K562 (cell line): ENCODE measurements around the gene SEC14L5. TPM values are rescaled to one million over a fixed set of nuclear protein-coding genes. Genes with fewer than 3 reads are reported as not detected.

ENCODE experiments used
- ATAC-seq: fragments of 200-7000 bp; cut with Tn5 transposase; 3 replicates; pipeline ENCODE4 v1.9.1; 2020; ENCODE audit warnings: moderate library complexity
- BruUV-seq: library from RNA; stranded (reverse); fragments of 400-500 nt; replicated peaks from 2 replicates; lab custom pipeline; 2021; lab: Mats Ljungman, UMichigan
- CTCF ChIA-PET: fragments of 300-600 bp; formaldehyde crosslinking; extraction: SDS; loops from one replicate; lab custom pipeline; 2021; ENCODE audit warnings: low intra/inter-chr PET ratio; lab: Yijun Ruan, JAX
- POLR2A ChIA-PET: fragments of 300-600, 350-650 bp; sonication (Branson Sonifier 250); formaldehyde crosslinking; extraction: SDS; loops from one replicate; lab custom pipeline; 2021; ENCODE audit warnings: antibody characterized with exemption, inconsistent platforms; lab: Yijun Ruan, JAX
- DNase-seq, 4 experiments: peaks; one replicate each; pipeline versions ENCODE4 v3.0.0 to v3.0.0-alpha.2; 2011 to 2018; ENCODE audit warnings: low spot score in 3 of 4, mixed read lengths in 3 of 4; ENCODE audit errors: extremely low read depth in 1 of 4
- FAIRE-seq: peaks from 2 replicates; lab custom pipeline; 2011; peaks lifted over from hg19 to GRCh38; lab: Jason Lieb, UNC
- H2AFZ ChIP-seq: 2 replicates; pipeline ENCODE4 v1.6.0; 2011; ENCODE audit warnings: low read depth, low read length, control low read depth, inconsistent platforms
- H3K27ac ChIP-seq: fragments of 200-600 bp; 3 replicates; pipeline ENCODE4 v1.8.0; 2011; ENCODE audit warnings: low read depth, mild to moderate bottlenecking, control low read depth, inconsistent platforms, low read length, moderate library complexity, mixed read lengths; ENCODE audit errors: extremely low read depth
- H3K27me3 ChIP-seq, 2 experiments: fragments of 300-600 bp in 1 of 2; 2 replicates in 1 of 2; 3 replicates in 1 of 2; pipeline versions ENCODE4 v1.6.0 to v1.8.0; 2011; ENCODE audit warnings: inconsistent platforms in 2 of 2, low read length in 2 of 2, mild to moderate bottlenecking in 1 of 2, mixed read lengths in 1 of 2, moderate library complexity in 1 of 2; ENCODE audit not compliant: control insufficient read depth in 2 of 2, insufficient read depth in 2 of 2
- H3K36me3 ChIP-seq: fragments of 300-600 bp; 3 replicates; pipeline ENCODE4 v1.8.0; 2011; ENCODE audit warnings: mild to moderate bottlenecking, low read length, inconsistent platforms; ENCODE audit not compliant: control insufficient read depth, insufficient read depth
- H3K4me1 ChIP-seq, 2 experiments: fragments of 200-600 bp in 1 of 2; replicated peaks in 1 of 2; 2 replicates in 1 of 2; 3 replicates in 1 of 2; pipeline versions ENCODE4 v1.5.1 to v1.8.0; 2011; ENCODE audit warnings: inconsistent platforms in 2 of 2, low read length in 2 of 2, mild to moderate bottlenecking in 1 of 2, mixed read lengths in 1 of 2, moderate library complexity in 1 of 2; ENCODE audit not compliant: control insufficient read depth in 2 of 2, insufficient read depth in 2 of 2
- H3K4me2 ChIP-seq: 2 replicates; pipeline ENCODE4 v1.6.1; 2011; ENCODE audit warnings: low read length, control low read depth, inconsistent platforms, mixed read lengths; ENCODE audit not compliant: insufficient read depth
- H3K4me3 ChIP-seq: fragments of 200-600 bp; sonication (generic), shearing (Covaris generic); 2 replicates; pipeline ENCODE4 v1.5.1; 2016; ENCODE audit warnings: control low read depth, inconsistent platforms
- H3K79me2 ChIP-seq: fragments of 200-600 bp; 3 replicates; pipeline ENCODE4 v1.8.0; 2011; ENCODE audit warnings: low read length, inconsistent platforms; ENCODE audit not compliant: control insufficient read depth, insufficient read depth
- H3K9ac ChIP-seq, 2 experiments: 2 replicates each; pipeline versions ENCODE4 v1.6.0 to v1.6.1; 2011; ENCODE audit warnings: low read depth in 2 of 2, low read length in 2 of 2, control low read depth in 1 of 2, inconsistent platforms in 1 of 2, mild to moderate bottlenecking in 1 of 2, mixed read lengths in 1 of 2; ENCODE audit not compliant: insufficient read depth in 1 of 2
- H3K9me1 ChIP-seq: one replicate; pipeline ENCODE4 v1.6.0; 2011; ENCODE audit warnings: inconsistent platforms, mild to moderate bottlenecking, low read length, moderate library complexity; ENCODE audit not compliant: control insufficient read depth, insufficient read depth
- H3K9me3 ChIP-seq: replicated peaks from 2 replicates; pipeline ENCODE4 v1.5.1; 2011; ENCODE audit warnings: low read depth, low read length, inconsistent platforms; ENCODE audit not compliant: control insufficient read depth, insufficient read depth
- H4K20me1 ChIP-seq: replicated peaks from 2 replicates; pipeline ENCODE4 v1.6.1; 2011; ENCODE audit warnings: low read length, inconsistent platforms, mixed read lengths; ENCODE audit not compliant: control insufficient read depth, insufficient read depth
- CHD2 ChIP-seq: IDR thresholded peaks from 2 replicates; pipeline ENCODE4 v1.6.1; 2011; ENCODE audit warnings: low read depth, low read length
- FOXA1 ChIP-seq: fragments of 450-650 bp; IDR thresholded peaks from 2 replicates; pipeline ENCODE4 v1.6.1; 2016; ENCODE audit warnings: mild to moderate bottlenecking, borderline replicate concordance
- HMG20B ChIP-seq: fragments of 250-450 bp; sonication (Bioruptor Pico); IDR thresholded peaks from 2 replicates; pipeline ENCODE4 v1.5.0; 2021; ENCODE audit warnings: mild to moderate bottlenecking
- NFXL1 ChIP-seq: fragments of 450-650 bp; formaldehyde crosslinking; IDR thresholded peaks from 2 replicates; pipeline ENCODE4 v1.4.0; 2021; ENCODE audit warnings: mild to moderate bottlenecking
- STAT5A ChIP-seq: IDR thresholded peaks from 2 replicates; pipeline ENCODE4 v1.6.1; 2012; ENCODE audit warnings: low read length, inconsistent platforms, borderline replicate concordance
- ZNF143 ChIP-seq: sonication (generic); formaldehyde crosslinking; IDR thresholded peaks from 2 replicates; pipeline ENCODE4 v1.9.0; 2022; ENCODE audit warnings: mild to moderate bottlenecking, missing genetic modification reagents
- WGBS: fragments of 100-300 bp; shearing (Covaris generic); methylation state at CpG from one replicate; pipeline ENCODE4 v1.1.6; 2016; ENCODE audit warnings: low coverage, mixed read lengths; ENCODE audit not compliant: insufficient coverage; ENCODE audit errors: missing lambda C conversion rate; 5-methylcytosine and 5-hydroxymethylcytosine counted together
- in situ Hi-C: fragments of 300-500 bp; cut with MboI; formaldehyde crosslinking; loops from 4 replicates; pipeline ENCODE4 v1.15.0; 2018; ENCODE audit warnings: inconsistent platforms, mixed read lengths
- intact Hi-C: fragments of 100-400 bp; cut with micrococcal nuclease; formaldehyde crosslinking; loops from 2 replicates; pipeline ENCODE4 v1.14.2; 2022
- polyA plus RNA-seq, 8 experiments: library from polyadenylated mRNA; depleted of rRNA in 4 of 8; stranded (reverse) in 5 of 8; unstranded in 3 of 8; fragments of >200 nt; fragmentation: Nextera tagmentation in 2 of 8; fragmentation: Illumina TruSeq in 1 of 8; extraction: Ambion mirVana in 2 of 8; extraction: Trizol in 1 of 8; gene quantifications; 2 replicates each; pipeline versions ENCODE4 v1.2.1 to v1.2.3, GENCODE V29; 2011 to 2014; ENCODE audit warnings: inconsistent platforms in 1 of 8, missing spikeins in 1 of 8
- total RNA-seq, 7 experiments: library from RNA; depleted of rRNA in 6 of 7; stranded (reverse); fragments of >200 nt in 6 of 7; fragmentation: Illumina TruSeq in 2 of 7; extraction: Trizol in 2 of 7; gene quantifications; 2 replicates each; pipeline versions ENCODE4 v1.2.1 to v1.2.3, GENCODE V29; 2011 to 2021; ENCODE audit warnings: low replicate concordance in 1 of 7
- TF ChIP-seq, protein P1 (sequence below): sonication (generic); formaldehyde crosslinking; IDR thresholded peaks from 2 replicates; pipeline ENCODE4 v1.8.1; 2023; ENCODE audit warnings: mild to moderate bottlenecking, missing genetic modification reagents
- TF ChIP-seq, protein P2 (sequence below): fragments of 450-650 bp; IDR thresholded peaks from 2 replicates; pipeline ENCODE4 v1.6.1; 2016
- TF ChIP-seq, protein P3 (sequence below): fragments of 200-800 bp; sonication (Bioruptor generic); IDR thresholded peaks from 2 replicates; pipeline ENCODE4 v1.6.1; 2017; ENCODE audit warnings: missing genetic modification characterization, missing compliant biosample characterization

Gene SEC14L5
- total and polyA plus RNA-seq, 9 of the 15 experiments (the other 6 are each of a cell fraction or from before 2014, with no cell fraction given): 0.11 TPM; not detected in 8

DNA sequence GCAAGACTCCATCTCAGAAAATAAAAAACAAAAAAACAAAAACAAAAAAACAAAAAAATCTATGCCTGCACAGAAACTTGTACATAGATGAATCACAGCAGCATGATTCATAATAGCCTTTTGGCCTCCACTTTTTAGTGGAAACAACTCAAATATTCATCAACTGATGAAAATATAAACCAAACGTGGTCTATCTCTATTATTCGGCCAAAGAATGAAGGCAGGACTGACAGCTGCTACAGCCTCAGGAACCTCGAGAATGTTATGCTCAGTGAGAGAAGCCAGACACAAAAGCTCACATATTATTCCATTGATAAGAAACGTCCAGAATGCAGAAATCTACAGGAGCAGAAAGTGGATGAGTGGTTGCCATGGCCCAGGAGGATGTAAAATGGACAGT lies 41.0 kb upstream of the SEC14L5 start:
- Histone ChIP-seq H3K4me3 (no peak overlapping the region), H4K20me1 (no peaks in the 10 kb centered on the region), H3K36me3 (no peaks in the 10 kb centered on the region), H3K9me1 (no peaks in the 10 kb centered on the region), H3K27ac (no peak overlapping the region), H3K4me1 (peaks cover 0 to 4% of the 10 kb centered on the region in 2 experiments; a peak in 1 of 5 replicates), H3K27me3 (peaks cover 6 to 32% of the 10 kb centered on the region in 2 experiments; a peak in 4 of 5 replicates), H3K9me3 (no peaks in the 10 kb centered on the region), H3K9ac (no peak overlapping the region), H3K79me2 (no peaks in the 10 kb centered on the region), H3K4me2 (no peak overlapping the region), H2AFZ (no peak overlapping the region)
- BruUV-seq: no TSS peak
- POLR2A ChIA-PET: no interaction called here
- in situ Hi-C loops: no loop called here
- 0% methylated on average over 4 of the region's 4 CpGs for WGBS
- FAIRE-seq (no peak), ATAC-seq (no peak), DNase-seq (no peak)
- TF ChIP-seq NFXL1 (CRISPR knock-in tag): no peak
- TF ChIP-seq HMG20B (CRISPR knock-in tag): no peak
- TF ChIP-seq CHD2: no peak
- TF ChIP-seq ZNF143 (CRISPR knock-in tag): no peak
- intact Hi-C loops: no loop called here
- CTCF ChIA-PET: no interaction called here

DNA sequence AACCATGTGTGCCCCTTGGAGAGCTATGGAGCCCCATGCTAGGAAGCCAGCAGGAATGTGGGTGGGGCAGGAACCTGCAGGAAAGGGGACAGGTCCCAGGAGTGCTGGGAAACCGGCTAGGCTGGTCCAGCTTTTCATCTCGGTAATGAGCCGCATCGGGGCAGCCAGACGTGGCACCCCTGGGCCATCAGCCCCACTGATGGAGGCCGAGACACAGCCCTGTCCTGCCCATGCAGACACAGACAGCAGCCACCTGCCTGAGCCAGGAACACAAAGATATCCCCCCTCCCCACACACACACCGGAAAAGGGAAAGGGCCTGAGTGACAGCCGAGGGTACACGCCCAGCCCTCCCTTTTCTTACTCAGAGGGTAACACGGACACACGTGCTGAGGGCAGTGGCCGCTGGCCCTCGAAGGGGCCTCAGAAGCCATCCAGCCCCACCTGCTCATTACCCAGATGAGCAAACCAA lies 39.3 kb upstream of the SEC14L5 start:
- POLR2A ChIA-PET: interaction anchor here (0.6 to 1.0 kb wide), 3 partner anchors 9 to 27 kb away, joined by 3 to 4 read pairs (median 3); no protein-coding TSS in a partner anchor
- no TSS peak for BruUV-seq
- Histone ChIP-seq H3K4me2 (no peak overlapping the region), H3K9ac (peak overlapping the region in 1 of 2 experiments; percentile 6; a peak in 1 of 4 replicates), H3K9me3 (no peaks in the 10 kb centered on the region), H3K4me1 (peaks cover 0 to 4% of the 10 kb centered on the region in 2 experiments; a peak in 1 of 5 replicates), H2AFZ (no peak overlapping the region), H3K4me3 (no peak overlapping the region), H3K79me2 (no peaks in the 10 kb centered on the region), H4K20me1 (no peaks in the 10 kb centered on the region), H3K36me3 (no peaks in the 10 kb centered on the region)
- intact Hi-C loops: no loop called here
- DNase-seq: no peak
- peak; percentile 49; the same call in 2 of the 3 replicates for ATAC-seq
- WGBS: 1% methylated on average over 10 of the region's 13 CpGs
- FAIRE-seq: no peak
- TF ChIP-seq FOXA1 (no peak), STAT5A (no peak)
- TF ChIP-seq, protein P1, sequence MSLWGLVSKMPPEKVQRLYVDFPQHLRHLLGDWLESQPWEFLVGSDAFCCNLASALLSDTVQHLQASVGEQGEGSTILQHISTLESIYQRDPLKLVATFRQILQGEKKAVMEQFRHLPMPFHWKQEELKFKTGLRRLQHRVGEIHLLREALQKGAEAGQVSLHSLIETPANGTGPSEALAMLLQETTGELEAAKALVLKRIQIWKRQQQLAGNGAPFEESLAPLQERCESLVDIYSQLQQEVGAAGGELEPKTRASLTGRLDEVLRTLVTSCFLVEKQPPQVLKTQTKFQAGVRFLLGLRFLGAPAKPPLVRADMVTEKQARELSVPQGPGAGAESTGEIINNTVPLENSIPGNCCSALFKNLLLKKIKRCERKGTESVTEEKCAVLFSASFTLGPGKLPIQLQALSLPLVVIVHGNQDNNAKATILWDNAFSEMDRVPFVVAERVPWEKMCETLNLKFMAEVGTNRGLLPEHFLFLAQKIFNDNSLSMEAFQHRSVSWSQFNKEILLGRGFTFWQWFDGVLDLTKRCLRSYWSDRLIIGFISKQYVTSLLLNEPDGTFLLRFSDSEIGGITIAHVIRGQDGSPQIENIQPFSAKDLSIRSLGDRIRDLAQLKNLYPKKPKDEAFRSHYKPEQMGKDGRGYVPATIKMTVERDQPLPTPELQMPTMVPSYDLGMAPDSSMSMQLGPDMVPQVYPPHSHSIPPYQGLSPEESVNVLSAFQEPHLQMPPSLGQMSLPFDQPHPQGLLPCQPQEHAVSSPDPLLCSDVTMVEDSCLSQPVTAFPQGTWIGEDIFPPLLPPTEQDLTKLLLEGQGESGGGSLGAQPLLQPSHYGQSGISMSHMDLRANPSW: no peak
- TF ChIP-seq, protein P2, sequence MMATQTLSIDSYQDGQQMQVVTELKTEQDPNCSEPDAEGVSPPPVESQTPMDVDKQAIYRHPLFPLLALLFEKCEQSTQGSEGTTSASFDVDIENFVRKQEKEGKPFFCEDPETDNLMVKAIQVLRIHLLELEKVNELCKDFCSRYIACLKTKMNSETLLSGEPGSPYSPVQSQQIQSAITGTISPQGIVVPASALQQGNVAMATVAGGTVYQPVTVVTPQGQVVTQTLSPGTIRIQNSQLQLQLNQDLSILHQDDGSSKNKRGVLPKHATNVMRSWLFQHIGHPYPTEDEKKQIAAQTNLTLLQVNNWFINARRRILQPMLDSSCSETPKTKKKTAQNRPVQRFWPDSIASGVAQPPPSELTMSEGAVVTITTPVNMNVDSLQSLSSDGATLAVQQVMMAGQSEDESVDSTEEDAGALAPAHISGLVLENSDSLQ: peak; percentile 90
- TF ChIP-seq, protein P3, sequence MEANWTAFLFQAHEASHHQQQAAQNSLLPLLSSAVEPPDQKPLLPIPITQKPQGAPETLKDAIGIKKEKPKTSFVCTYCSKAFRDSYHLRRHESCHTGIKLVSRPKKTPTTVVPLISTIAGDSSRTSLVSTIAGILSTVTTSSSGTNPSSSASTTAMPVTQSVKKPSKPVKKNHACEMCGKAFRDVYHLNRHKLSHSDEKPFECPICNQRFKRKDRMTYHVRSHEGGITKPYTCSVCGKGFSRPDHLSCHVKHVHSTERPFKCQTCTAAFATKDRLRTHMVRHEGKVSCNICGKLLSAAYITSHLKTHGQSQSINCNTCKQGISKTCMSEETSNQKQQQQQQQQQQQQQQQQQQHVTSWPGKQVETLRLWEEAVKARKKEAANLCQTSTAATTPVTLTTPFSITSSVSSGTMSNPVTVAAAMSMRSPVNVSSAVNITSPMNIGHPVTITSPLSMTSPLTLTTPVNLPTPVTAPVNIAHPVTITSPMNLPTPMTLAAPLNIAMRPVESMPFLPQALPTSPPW (CRISPR knock-in tag): 0 out of 2 replicates have a peak, but pooled peaks have one; percentile 13
- TF ChIP-seq, all 486 proteins: peak for 2
- in situ Hi-C loops: no loop called here
- no peak overlapping the region for H3K27ac ChIP-seq
- CTCF ChIA-PET: no interaction called here
- no peaks in the 10 kb centered on the region for H3K9me1 ChIP-seq
- H3K27me3 ChIP-seq: peaks cover 9 to 46% of the 10 kb centered on the region in 2 experiments; a peak in 4 of 5 replicates
